ENCODE data around the gene NT5C3B.

The NT5C3B gene

DNA sequence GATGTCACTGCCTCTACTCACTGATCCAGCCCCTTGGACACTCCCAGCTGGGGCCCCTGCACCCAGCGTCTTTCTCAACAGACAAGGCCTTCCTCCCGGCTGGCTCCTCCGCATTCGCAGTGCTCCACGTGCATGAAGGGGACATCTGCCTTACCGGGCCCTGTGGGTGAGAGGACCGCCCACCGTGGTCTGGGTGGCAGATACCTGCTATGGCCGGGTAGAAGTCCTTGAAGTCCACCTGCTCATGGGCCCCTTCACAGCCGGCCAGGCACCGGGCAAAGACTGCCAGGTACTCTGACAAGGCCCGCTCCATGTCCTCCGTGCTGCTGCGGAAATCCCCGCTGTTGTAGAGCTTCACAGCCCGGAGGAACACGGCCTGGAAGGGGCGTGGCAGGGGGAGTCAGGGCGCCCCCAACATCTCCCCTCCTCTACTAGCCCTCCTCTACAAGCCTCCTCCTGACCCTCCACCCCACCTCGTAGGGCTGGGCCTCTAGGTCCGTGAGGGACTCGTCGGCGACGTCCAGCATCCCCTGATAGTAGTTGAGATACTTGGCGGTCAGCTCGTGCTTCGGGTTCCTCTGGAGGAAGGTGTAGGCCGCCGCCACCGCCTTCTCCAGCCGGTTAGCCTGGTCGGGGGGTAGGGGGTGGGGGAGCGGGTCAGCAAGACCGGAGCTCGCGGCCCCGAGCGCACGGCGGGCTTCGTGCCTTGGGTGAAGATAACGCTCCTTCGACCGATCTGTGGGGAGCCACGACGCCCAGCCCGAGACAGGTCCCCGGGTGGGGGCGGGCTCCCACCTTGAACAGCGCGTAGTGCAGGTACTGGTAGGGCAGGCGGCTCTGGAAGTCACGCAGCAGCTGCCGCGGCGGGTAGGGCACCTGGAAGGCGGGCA, 25.1 kb downstream of the NT5C3B start:
- DNase-seq (ENCODE audit: low spot score) = no peak

DNA sequence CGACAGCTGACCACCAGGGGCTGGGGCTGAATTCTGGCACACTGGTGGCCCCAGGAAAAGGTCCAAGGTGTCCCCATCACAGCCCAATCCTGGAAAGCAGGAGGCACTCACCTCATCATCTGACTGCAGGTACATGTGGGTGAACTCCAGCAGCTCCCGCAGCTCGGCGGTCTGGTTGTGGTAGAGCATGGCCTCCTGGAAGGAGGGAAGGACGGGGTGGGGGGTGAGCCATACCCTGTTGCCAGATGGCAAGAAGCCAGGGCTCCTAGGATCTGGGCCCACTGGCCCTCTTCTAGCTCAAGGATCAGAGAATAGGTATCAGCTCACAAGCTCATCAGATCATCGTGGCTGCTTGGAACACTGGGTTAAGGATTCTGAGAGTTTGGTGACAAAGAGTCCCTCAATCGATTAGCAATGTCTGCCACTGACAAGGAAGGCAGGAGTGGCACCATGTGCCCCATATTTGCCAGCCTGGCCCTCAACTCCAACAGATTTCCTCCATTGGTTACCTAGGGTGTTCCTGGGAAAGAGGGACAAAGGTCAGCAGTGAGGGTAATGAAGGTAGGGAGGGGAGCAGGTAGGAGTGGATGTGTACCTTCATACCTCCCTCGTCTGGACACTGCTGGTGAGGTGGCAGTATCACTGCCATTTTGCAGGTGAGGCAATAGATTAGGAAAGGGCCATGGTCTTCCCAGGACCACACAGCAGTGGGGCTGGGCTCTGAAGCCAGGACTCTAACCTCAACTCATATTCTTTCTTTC, 29.2 kb downstream of the NT5C3B start:
- no peak for DNase-seq (ENCODE audit: low spot score)

- no peak for DNase-seq (ENCODE audit: low spot score)
Measured at GRCh38 chr17:41803049-41804020, 32.7 kb downstream of the NT5C3B start.

GRCh38 chr17:41801374-41802271, 34.4 kb downstream of the NT5C3B start:
- DNase-seq (ENCODE audit: low spot score) = peak; percentile 66

- DNase-seq (ENCODE audit: low spot score) = no peak
Measured at GRCh38 chr17:41800601-41801373, 35.2 kb downstream of the NT5C3B start.

- no peak for DNase-seq (ENCODE audit: low spot score)
Measured at GRCh38 chr17:41799366-41799765, 36.7 kb downstream of the NT5C3B start.

GRCh38 chr17:41797377-41797776, 38.7 kb downstream of the NT5C3B start:
- no peak for DNase-seq (ENCODE audit: low spot score)

DNA sequence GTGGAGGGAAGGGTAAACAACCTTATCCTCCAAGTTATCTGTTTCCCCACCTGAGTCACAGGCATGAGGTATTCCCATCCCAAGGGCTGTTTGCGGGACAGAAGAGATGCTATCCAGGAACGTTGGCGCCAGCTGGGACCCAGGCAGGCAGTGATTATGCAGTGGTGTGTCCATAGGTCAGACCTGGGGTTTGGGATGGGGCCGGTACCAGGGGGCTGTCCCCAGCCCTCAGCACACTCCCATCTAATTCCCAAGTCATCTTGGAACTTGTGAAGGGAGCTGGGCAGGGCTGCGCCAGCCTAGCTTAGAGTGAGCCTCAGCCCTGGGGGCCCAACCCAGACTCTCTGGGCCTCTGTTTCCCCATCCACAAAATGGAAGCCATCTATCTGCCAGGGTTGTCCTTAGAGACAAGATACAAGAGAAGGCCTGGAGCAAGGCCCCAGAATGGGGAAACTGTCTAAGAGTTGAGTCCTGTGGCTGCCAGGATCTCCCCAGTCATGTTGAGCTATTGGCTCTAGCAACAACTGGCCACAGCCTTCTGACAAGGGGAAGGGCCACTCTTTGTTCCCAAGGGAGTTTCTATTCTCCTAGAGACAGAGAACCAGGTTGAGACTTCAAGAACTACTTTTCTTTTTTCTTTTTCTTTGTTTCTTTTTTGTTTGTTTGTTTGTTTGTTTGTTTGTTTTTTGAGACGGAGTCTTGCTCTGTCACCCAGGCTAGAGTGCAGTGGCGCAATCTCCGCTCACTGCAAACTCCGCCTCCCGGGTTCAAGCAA, 39.7 kb downstream of the NT5C3B start:
- DNase-seq (ENCODE audit: low spot score) = no peak

DNA sequence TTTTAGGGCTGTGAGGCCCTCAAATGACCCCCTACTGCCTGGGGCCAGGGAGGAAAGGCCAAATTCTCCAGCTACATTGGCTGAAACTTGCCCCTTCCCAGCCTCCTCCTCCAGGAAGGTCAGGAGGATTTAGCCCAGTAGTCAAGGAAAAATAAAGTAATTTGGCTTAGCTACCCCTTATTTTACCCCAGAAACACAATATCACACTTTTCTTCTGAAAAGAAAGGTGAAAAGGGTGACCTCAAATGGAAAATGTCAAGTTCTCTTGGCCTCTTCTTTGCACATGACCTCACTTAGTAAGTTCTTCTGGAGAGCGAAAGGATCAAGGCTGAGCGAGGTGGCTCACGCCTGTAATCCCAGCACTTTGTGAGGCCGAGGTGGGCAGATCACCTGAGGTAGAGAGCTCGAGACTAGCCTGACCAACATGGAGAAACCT, 41.5 kb downstream of the NT5C3B start:
- DNase-seq (ENCODE audit: low spot score) = no peak

GRCh38 chr17:41793784-41794539, 42.1 kb downstream of the NT5C3B start:
- no peak for DNase-seq (ENCODE audit: low spot score)

DNA sequence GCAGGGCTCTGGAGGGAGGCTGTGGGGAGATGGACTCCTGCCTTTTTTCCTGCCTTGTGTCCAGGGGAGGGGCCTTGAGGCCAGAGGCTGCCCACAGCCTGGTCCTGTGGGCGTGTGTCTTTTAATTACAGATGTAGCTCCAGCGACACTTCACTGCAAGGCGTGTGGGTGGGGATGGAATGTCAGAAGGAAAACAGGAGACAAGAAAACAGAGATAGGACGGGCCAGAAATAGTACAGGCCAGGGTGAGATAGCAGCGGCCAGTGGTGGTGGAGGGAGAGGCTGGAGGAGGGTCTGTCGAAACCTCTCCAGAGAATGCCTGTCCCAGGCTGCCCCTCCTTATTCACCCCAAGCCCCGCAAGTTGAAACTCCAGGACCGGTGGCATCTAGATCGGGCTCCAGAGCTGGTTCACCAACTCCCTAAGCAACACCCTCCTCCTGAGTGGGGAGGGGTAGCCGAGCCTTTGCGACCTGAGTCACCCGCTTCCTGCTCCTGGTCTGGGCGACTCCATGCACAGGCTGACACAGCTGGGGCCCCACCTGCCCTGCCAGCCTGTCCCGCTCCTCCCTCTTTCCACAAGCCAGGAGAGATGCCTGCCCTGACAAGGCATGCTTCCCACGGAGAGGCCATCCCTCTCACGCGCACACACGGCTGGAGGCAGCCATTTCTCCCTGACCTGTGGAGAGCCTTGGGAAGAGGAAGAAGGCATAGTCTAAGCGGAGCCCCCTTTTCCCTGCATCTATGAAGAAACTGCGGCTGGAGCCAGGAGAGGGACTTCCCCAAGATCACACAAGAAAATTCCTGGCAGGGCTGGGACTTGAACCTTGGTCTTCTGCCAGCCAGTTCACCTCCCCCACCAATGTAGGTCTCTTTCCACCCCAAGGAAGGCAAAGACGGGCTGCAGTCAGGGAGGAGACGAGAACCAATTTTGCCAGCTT, 42.9 kb downstream of the NT5C3B start:
- DNase-seq (ENCODE audit: low spot score) = no peak

- no peak for DNase-seq (ENCODE audit: low spot score)
Measured at GRCh38 chr17:41787021-41787418, 49.0 kb downstream of the NT5C3B start.

DNA sequence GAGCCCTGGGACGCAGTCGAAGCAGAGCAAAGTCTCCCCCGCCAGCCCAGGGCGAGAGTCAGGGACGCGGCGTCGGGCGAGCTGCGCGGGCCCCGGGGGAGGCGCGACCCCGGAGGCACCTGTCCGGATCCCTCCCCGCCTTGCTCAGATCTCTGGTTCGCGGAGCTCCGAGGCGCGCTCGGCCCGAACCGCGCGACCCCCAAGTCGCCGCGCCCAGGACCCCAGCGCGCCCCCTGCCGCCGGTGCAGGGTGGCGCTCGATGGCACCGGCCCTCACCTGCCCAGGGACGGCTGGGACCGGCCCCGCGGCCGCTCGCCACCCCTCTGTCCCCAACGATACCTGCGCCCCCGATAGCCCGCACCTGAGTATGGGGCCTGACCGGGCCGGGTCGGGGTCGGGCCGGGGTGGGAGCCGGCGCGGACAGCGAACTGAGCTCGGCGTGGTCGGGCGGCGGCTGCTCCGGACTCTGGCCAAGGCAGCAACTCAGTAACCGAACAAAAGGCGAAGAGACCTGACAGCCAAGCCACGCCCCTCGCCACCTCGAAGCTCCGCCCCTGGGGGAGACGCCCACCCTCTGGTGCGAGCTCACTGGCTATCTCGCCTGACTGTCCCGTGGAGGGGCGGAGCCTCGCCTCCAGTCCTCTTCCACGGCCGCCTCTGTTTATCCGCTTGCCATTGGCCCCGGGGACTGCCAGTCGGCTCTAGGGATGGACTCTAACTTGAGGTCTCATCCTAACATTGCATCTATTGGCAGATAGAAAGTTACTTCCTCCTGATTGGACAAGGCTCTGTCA, 49.6 kb downstream of the NT5C3B start, which contains the start of gene JUP:
JUP (minus strand) TSS at position 485 of the 794 bp plus-strand sequence. CDS start 14,857 bp downstream, outside the sequence.
- peak; percentile 100 for DNase-seq (ENCODE audit: low spot score)

GRCh38 chr17:41785859-41786226, 50.2 kb downstream of the NT5C3B start:
- no peak for DNase-seq (ENCODE audit: low spot score)

GRCh38 chr17:41785091-41785858, 50.8 kb downstream of the NT5C3B start:
- no peak for DNase-seq (ENCODE audit: low spot score)
